MCF 10A (cell line): ENCODE data around the gene POU3F3. TPM values are rescaled to one million over a fixed set of nuclear protein-coding genes. Genes with fewer than 3 reads are reported as not detected.

ENCODE experiments used
- BruUV-seq: library from RNA; stranded (reverse); fragments of 400-500 nt; replicated peaks from 2 replicates; lab custom pipeline; 2021; lab: Mats Ljungman, UMichigan
- CTCF ChIA-PET: fragments of 300-600 bp; sonication (Branson Sonifier 250); formaldehyde crosslinking; extraction: SDS; loops from one replicate; lab custom pipeline; 2021; ENCODE audit warnings: antibody characterized with exemption, inconsistent platforms; lab: Yijun Ruan, JAX
- POLR2A ChIA-PET: fragments of 300-600, 350-650 bp; sonication (Branson Sonifier 250); formaldehyde crosslinking; extraction: SDS; loops from one replicate; lab custom pipeline; 2020; ENCODE audit warnings: antibody characterized with exemption, inconsistent platforms; lab: Yijun Ruan, JAX
- DNase-seq: peaks from one replicate; pipeline ENCODE4 v3.0.0-alpha.2; 2018; ENCODE audit not compliant: unreplicated experiment
- H3K27ac Mint-ChIP-seq: one replicate; pipeline ENCODE4 v1.8.0; 2022; ENCODE audit warnings: mild to moderate bottlenecking, low read depth, mixed read lengths; ENCODE audit not compliant: unreplicated experiment
- H3K27me3 Mint-ChIP-seq: one replicate; pipeline ENCODE4 v1.8.0; 2022; ENCODE audit warnings: mixed read lengths; ENCODE audit not compliant: insufficient read depth, unreplicated experiment
- H3K36me3 Mint-ChIP-seq: one replicate; pipeline ENCODE4 v1.8.0; 2022; ENCODE audit warnings: mild to moderate bottlenecking, moderate library complexity, mixed read lengths; ENCODE audit not compliant: insufficient read depth, unreplicated experiment
- H3K4me1 Mint-ChIP-seq: one replicate; pipeline ENCODE4 v1.8.0; 2022; ENCODE audit warnings: mixed read lengths; ENCODE audit not compliant: insufficient read depth, unreplicated experiment
- H3K4me3 Mint-ChIP-seq: one replicate; pipeline ENCODE4 v1.8.0; 2022; ENCODE audit warnings: mild to moderate bottlenecking, moderate library complexity, mixed read lengths; ENCODE audit not compliant: unreplicated experiment
- H3K9me3 Mint-ChIP-seq: one replicate; pipeline ENCODE4 v1.8.0; 2022; ENCODE audit warnings: mixed read lengths; ENCODE audit not compliant: unreplicated experiment
- intact Hi-C: fragments of 100-400 bp; cut with micrococcal nuclease; formaldehyde crosslinking; loops from 2 replicates; pipeline ENCODE4 v1.14.1; 2022
- total RNA-seq: library from RNA; stranded (reverse); gene quantifications from 2 replicates; pipeline ENCODE4 v1.2.3, GENCODE V29; 2022
- TF ChIP-seq, protein P1 (sequence below): fragments of 200-600 bp; IDR thresholded peaks from one replicate; pipeline ENCODE4 v1.8.0; 2022; ENCODE audit warnings: antibody characterized with exemption, mild to moderate bottlenecking; ENCODE audit not compliant: unreplicated experiment

The POU3F3 gene
- total RNA-seq, 1 experiment from 2014 or later, result not detected

DNA sequence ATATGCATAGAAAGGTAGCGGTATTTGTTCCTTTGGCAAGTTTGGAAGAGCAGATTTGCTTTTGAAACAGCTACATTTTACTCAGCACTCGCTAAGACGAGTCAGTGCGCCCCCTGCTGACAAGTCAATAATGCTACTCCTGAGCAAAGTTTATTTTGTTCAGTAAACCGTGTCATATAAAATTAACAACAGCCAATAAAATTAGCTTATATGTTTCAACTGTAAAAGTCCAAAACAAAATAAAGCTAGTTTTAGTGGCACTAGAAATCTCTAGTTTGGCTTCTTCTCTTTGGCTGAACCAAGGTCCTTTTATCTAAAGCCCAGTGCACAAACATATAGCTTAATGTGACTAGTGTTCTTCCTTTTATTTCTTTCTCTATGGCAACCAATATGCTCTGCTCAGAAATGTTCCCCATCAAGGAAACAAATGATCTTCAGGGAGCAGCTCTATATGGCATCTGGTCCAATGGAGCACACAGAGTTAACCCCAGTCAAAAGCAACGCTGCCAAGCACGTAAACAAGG lies 4.2 kb upstream of the POU3F3 start:
- H3K36me3 Mint-ChIP-seq, result no peaks in the 10 kb centered on the region
- DNase-seq, result peak; percentile 73
- intact Hi-C loops, result loop anchor here (1.0 kb wide), 4 partner anchors 95 to 890 kb away; no protein-coding TSS in a partner anchor
- BruUV-seq, result no TSS peak
- H3K9me3 Mint-ChIP-seq, result peaks cover 7% of the 10 kb centered on the region
- H3K4me3 Mint-ChIP-seq, result no peak overlapping the region
- CTCF ChIA-PET, result interaction anchor here (0.5 to 5.4 kb wide), 83 partner anchors 9 to 1874 kb away, joined by 3 to 47 read pairs (median 4); no protein-coding TSS in a partner anchor
- POLR2A ChIA-PET, result interaction anchor here (0.9 to 1.0 kb wide), 2 partner anchors 402 to 890 kb away, joined by 3 read pairs; no protein-coding TSS in a partner anchor
- peaks cover 92% of the 10 kb centered on the region for H3K27me3 Mint-ChIP-seq
- TF ChIP-seq, protein P1, sequence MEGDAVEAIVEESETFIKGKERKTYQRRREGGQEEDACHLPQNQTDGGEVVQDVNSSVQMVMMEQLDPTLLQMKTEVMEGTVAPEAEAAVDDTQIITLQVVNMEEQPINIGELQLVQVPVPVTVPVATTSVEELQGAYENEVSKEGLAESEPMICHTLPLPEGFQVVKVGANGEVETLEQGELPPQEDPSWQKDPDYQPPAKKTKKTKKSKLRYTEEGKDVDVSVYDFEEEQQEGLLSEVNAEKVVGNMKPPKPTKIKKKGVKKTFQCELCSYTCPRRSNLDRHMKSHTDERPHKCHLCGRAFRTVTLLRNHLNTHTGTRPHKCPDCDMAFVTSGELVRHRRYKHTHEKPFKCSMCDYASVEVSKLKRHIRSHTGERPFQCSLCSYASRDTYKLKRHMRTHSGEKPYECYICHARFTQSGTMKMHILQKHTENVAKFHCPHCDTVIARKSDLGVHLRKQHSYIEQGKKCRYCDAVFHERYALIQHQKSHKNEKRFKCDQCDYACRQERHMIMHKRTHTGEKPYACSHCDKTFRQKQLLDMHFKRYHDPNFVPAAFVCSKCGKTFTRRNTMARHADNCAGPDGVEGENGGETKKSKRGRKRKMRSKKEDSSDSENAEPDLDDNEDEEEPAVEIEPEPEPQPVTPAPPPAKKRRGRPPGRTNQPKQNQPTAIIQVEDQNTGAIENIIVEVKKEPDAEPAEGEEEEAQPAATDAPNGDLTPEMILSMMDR, result peak; percentile 86
- peaks cover 26% of the 10 kb centered on the region for H3K4me1 Mint-ChIP-seq
- H3K27ac Mint-ChIP-seq, result no peak overlapping the region

- no TSS peak for BruUV-seq
- Mint-ChIP-seq H3K4me3 (no peak overlapping the region), H3K4me1 (peaks cover 20% of the 10 kb centered on the region)
Observed at GRCh38 chr2:104850361-104851290, 3.3 kb upstream of the POU3F3 start.

DNA sequence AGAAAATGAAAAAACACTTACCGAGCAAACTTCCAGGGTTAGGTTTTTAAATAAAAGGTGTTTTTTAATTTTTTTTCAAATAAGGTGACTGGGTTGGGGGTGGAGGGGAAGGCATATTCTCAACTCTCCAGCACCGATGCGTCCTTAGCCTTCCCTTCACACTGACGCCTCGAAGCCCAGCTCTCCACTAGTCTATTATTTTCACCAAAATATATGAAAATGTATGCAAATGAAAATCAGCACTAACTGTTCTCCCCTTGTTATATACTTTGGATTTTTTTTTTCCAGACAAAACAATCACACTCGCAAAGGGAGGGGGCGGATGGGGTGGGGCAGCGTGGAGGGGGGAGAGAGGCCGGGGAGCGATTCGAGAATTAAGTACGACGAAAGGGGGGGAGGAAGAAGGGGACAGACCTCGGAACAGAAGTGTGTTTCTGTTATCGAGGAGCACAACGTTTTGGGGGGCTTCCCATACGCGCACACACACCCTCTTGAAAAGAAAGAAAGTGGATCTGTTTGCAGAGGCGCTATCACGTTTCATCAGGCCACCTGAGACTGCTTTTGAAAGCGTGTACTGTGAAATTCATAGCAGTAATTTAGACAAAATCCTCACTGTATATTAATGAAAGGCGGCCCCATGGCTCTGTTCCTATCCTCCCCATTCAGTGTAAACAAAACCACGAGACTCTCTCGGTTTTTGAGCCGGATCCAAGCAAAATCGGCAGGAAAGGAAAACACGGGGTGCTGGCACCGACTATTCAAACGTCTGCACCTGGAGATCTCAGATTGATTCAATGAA lies 2.4 kb upstream of the POU3F3 start:
- H3K27ac Mint-ChIP-seq, result no peak overlapping the region

More at GRCh38 chr2:104850361-104851290, 3.3 kb upstream of the POU3F3 start:
- ChIA-PET POLR2A (interaction anchor here (0.9 to 1.0 kb wide), 2 partner anchors 403 to 891 kb away, joined by 3 read pairs; no protein-coding TSS in a partner anchor), CTCF (interaction anchor here (0.6 to 5.4 kb wide), 59 partner anchors 8 to 1875 kb away, joined by 3 to 47 read pairs (median 4); no protein-coding TSS in a partner anchor)
- TF ChIP-seq, protein P1, result no peak
- H3K9me3 Mint-ChIP-seq, result peaks cover under 1% of the 10 kb centered on the region
- no peak overlapping the region for H3K27ac Mint-ChIP-seq
- no peaks in the 10 kb centered on the region for H3K36me3 Mint-ChIP-seq
- intact Hi-C loops, result no loop called here
- no peak for DNase-seq
- peaks cover 86% of the 10 kb centered on the region for H3K27me3 Mint-ChIP-seq

More for the DNA sequence above, 2.4 kb upstream of the POU3F3 start:
- no peak for DNase-seq
- H3K9me3 Mint-ChIP-seq, result no peaks in the 10 kb centered on the region
- peaks cover 20% of the 10 kb centered on the region for H3K4me1 Mint-ChIP-seq
- TF ChIP-seq, protein P1, result no peak
- H3K27me3 Mint-ChIP-seq, result peaks cover 77% of the 10 kb centered on the region
- BruUV-seq, result no TSS peak
- peak overlapping the region; percentile 60 for H3K4me3 Mint-ChIP-seq
- no peaks in the 10 kb centered on the region for H3K36me3 Mint-ChIP-seq
- intact Hi-C loops, result no loop called here
- ChIA-PET CTCF (interaction anchor here (0.6 to 5.4 kb wide), 13 partner anchors 16 to 1876 kb away, joined by 3 to 47 read pairs (median 3); no protein-coding TSS in a partner anchor), POLR2A (no interaction called here)
